Measurements from ENCODE around the gene ADAMTS15. TPM values are rescaled to one million over a fixed set of nuclear protein-coding genes. Genes with fewer than 3 reads are reported as not detected.

Gene ADAMTS15
- total RNA-seq, 1 donor, result 4.3 TPM

- Histone ChIP-seq H4K20me1 (ENCODE audit: insufficient read depth, low read length) (no peaks in the 10 kb centered on the region), H3K27me3 (ENCODE audit: insufficient read depth, low read length) (no peaks in the 10 kb centered on the region), H3K4me1 (ENCODE audit: insufficient read depth, low read length) (peaks cover 24% of the 10 kb centered on the region), H3K27ac (ENCODE audit: low read depth, low read length) (no peak overlapping the region), H3K36me3 (ENCODE audit: insufficient read depth, low read length) (no peaks in the 10 kb centered on the region), H3K9me3 (ENCODE audit: low read depth, low read length) (no peaks in the 10 kb centered on the region), H3K4me2 (ENCODE audit: insufficient read depth, low read length) (no peak overlapping the region), H3K4me3 (ENCODE audit: insufficient read depth, low read length) (no peak overlapping the region), H3K79me2 (ENCODE audit: insufficient read depth, low read length) (no peaks in the 10 kb centered on the region), H2AFZ (ENCODE audit: low read length) (no peak overlapping the region)
- no peak for DNase-seq (ENCODE audit: insufficient read length, low spot score, missing footprints)
- TF ChIP-seq, protein P1, sequence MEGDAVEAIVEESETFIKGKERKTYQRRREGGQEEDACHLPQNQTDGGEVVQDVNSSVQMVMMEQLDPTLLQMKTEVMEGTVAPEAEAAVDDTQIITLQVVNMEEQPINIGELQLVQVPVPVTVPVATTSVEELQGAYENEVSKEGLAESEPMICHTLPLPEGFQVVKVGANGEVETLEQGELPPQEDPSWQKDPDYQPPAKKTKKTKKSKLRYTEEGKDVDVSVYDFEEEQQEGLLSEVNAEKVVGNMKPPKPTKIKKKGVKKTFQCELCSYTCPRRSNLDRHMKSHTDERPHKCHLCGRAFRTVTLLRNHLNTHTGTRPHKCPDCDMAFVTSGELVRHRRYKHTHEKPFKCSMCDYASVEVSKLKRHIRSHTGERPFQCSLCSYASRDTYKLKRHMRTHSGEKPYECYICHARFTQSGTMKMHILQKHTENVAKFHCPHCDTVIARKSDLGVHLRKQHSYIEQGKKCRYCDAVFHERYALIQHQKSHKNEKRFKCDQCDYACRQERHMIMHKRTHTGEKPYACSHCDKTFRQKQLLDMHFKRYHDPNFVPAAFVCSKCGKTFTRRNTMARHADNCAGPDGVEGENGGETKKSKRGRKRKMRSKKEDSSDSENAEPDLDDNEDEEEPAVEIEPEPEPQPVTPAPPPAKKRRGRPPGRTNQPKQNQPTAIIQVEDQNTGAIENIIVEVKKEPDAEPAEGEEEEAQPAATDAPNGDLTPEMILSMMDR (IDR thresholded peaks at IDR 0.05; ENCODE audit: extremely low read depth, low read depth, low read length), result no peak
These were observed 69.8 kb downstream of the ADAMTS15 start for GRCh38 chr11:130518164-130518680.

DNA sequence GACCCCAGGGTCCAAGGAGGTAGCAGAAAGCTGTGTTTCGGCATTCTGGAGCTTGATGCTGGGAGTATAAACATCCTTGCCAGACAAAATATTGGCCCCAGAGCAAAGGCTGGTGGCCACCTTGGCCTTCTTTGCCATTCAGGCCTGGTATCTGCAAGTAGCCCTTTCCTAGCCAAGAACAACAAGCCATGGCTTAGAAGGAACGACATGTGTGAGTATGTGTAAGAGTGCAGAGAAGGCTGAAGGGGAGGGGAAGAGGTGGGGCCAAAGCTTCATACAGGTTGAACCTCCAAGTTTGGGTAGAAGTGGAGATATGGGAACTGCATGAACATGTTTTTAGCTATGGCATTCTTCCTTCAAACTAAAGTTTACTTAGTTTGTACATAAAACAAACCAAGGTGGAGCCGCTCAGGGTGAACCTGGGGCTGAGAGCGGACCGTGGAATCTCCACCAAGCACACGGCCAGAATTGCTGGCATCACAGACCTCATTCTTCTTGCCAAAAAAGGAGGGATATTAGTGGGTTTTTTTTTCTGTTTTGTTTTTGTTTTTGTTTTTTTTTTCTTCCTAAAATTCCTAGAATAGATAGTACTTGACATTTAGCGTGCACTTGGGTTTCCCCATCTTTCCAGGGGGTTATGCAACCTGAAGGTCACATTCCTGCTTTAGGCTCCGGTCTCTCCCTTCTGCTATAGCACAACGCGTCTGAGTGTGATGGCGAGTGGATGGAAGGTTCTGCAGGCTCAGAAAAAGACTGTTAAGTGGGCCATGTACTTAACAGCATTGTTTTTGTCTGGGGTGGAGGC lies 70.9 kb downstream of the ADAMTS15 start:
- Histone ChIP-seq H3K36me3 (ENCODE audit: insufficient read depth, low read length) (no peaks in the 10 kb centered on the region), H4K20me1 (ENCODE audit: insufficient read depth, low read length) (no peaks in the 10 kb centered on the region), H3K27me3 (ENCODE audit: insufficient read depth, low read length) (no peaks in the 10 kb centered on the region), H3K4me3 (ENCODE audit: insufficient read depth, low read length) (no peak overlapping the region), H3K79me2 (ENCODE audit: insufficient read depth, low read length) (no peaks in the 10 kb centered on the region), H3K4me2 (ENCODE audit: insufficient read depth, low read length) (no peak overlapping the region), H3K9me3 (ENCODE audit: low read depth, low read length) (no peaks in the 10 kb centered on the region), H3K27ac (ENCODE audit: low read depth, low read length) (no peak overlapping the region), H2AFZ (ENCODE audit: low read length) (no peak overlapping the region), H3K4me1 (ENCODE audit: insufficient read depth, low read length) (peaks cover 28% of the 10 kb centered on the region)
- TF ChIP-seq, protein P1 (IDR thresholded peaks at IDR 0.05; ENCODE audit: extremely low read depth, low read depth, low read length), result no peak
- DNase-seq (ENCODE audit: insufficient read length, low spot score, missing footprints), result no peak

GRCh38 chr11:130520271-130520671 lies 71.8 kb downstream of the ADAMTS15 start:
- Histone ChIP-seq H2AFZ (ENCODE audit: low read length) (no peak overlapping the region), H3K4me2 (ENCODE audit: insufficient read depth, low read length) (no peak overlapping the region), H3K36me3 (ENCODE audit: insufficient read depth, low read length) (no peaks in the 10 kb centered on the region), H3K27me3 (ENCODE audit: insufficient read depth, low read length) (no peaks in the 10 kb centered on the region), H3K27ac (ENCODE audit: low read depth, low read length) (no peak overlapping the region), H3K9me3 (ENCODE audit: low read depth, low read length) (no peaks in the 10 kb centered on the region), H3K4me3 (ENCODE audit: insufficient read depth, low read length) (no peak overlapping the region), H3K4me1 (ENCODE audit: insufficient read depth, low read length) (peaks cover 23% of the 10 kb centered on the region), H3K79me2 (ENCODE audit: insufficient read depth, low read length) (no peaks in the 10 kb centered on the region), H4K20me1 (ENCODE audit: insufficient read depth, low read length) (no peaks in the 10 kb centered on the region)
- no peak for DNase-seq (ENCODE audit: insufficient read length, low spot score, missing footprints)
- TF ChIP-seq, protein P1 (IDR thresholded peaks at IDR 0.05; ENCODE audit: extremely low read depth, low read depth, low read length), result no peak

DNA sequence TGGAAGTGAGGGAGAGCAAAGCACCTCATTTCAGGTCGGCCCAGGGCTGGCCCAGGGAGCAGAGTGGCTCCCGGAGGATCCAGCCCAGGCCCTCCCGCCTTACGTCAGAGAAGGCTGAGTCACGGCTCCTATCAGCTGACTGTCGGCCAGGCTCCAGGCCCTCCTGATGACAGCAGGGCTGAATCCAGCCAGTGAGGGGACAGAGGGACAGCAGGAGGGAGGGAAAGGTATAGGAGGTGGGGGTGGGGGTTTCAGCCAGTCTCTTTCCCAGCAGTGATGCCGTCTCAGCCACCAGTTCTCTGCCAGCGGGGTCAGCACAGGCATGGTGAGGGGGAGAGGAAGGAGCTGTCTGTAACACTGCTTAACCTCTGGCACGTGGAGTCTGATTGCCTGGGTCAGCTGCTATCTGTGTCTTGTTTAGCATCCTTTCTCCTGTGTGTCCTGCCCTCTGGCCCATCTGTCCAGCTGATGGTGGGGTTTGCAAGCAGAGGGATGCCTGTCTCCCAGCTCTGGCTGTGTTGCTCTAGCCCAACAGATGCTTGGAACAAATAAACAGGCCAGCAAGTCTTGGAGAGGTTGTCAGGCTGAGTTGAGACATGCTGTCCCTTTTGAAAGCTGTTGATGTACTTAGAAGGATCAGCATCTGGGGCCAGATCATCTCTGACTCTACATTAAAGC lies 74.0 kb downstream of the ADAMTS15 start:
- Histone ChIP-seq H4K20me1 (ENCODE audit: insufficient read depth, low read length) (no peaks in the 10 kb centered on the region), H3K27ac (ENCODE audit: low read depth, low read length) (peak overlapping the region; percentile 88), H3K36me3 (ENCODE audit: insufficient read depth, low read length) (no peaks in the 10 kb centered on the region), H3K9me3 (ENCODE audit: low read depth, low read length) (no peaks in the 10 kb centered on the region), H3K27me3 (ENCODE audit: insufficient read depth, low read length) (no peaks in the 10 kb centered on the region), H3K79me2 (ENCODE audit: insufficient read depth, low read length) (no peaks in the 10 kb centered on the region), H3K4me3 (ENCODE audit: insufficient read depth, low read length) (no peak overlapping the region), H3K4me1 (ENCODE audit: insufficient read depth, low read length) (peaks cover 23% of the 10 kb centered on the region), H3K4me2 (ENCODE audit: insufficient read depth, low read length) (peak overlapping the region; percentile 40), H2AFZ (ENCODE audit: low read length) (peak overlapping the region; percentile 82)
- TF ChIP-seq, protein P1 (IDR thresholded peaks at IDR 0.05; ENCODE audit: extremely low read depth, low read depth, low read length), result no peak
- peak; percentile 97 for DNase-seq (ENCODE audit: insufficient read length, low spot score, missing footprints)

Data from osteoblast (primary cell).